C1 segment of cervical spinal cord (tissue), 14 donors: Measurements from ENCODE around the gene ZFP92.
A peak's percentile ranks its signal among the peaks of the same experiment; 100 is the strongest.
"Not testable (repeated sequence)": the region's sequence is repeated elsewhere in the genome, so short reads cannot be mapped to it uniquely, and the experiment has no call there.

ENCODE experiments used
- DNase-seq, 14 donors: peaks; one replicate each; lab custom pipeline; 2025; lab: John Stamatoyannopoulos, UW

Gene ZFP92, protein sequence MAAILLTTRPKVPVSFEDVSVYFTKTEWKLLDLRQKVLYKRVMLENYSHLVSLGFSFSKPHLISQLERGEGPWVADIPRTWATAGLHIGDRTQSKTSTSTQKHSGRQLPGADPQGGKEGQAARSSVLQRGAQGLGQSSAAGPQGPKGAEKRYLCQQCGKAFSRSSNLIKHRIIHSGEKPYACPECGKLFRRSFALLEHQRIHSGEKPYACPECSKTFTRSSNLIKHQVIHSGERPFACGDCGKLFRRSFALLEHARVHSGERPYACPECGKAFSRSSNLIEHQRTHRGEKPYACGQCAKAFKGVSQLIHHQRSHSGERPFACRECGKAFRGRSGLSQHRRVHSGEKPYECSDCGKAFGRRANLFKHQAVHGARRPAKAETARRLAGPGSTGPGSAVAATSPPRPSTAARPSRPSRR

GRCh38 chrX:153411255-153411987 is at the start of gene ZFP92:
Gene ZFP92 (plus strand): TSS chrX:153411472. CDS start chrX:153418323, 6,851 bp downstream.
- peak in 2 of 14 donors; percentile 2 to 29 for DNase-seq

DNA sequence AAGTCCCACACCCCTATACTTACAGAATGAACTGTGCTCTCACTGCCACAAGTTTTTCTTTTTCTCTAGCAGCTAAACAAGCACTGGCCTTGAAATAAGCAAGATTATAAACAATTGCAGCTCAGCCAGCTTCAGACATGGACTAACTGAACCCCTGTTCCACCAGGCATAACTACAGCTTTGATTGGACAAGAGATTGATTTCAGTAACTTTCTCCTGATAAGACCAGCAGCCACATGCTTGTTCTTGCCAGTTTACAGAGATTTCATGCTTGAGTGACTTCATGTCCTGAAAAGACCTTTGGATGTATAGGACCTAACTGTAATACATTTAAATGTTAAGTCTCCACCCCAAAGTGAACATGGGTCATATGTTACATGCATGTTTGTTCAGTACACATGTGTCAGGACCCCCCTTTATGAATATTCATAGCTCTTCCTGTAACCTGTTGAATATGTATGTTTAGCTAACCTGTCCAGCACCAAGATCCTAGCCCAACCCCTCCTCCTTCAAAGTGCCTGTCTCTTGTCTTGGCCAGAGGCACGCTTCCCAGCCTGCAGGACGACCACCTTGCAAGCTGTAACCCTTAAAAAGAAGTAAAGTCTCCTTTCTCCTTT is 49.4 kb upstream of the ZFP92 start:
- DNase-seq: no peak

- DNase-seq: no peak
Measured at GRCh38 chrX:153365670-153366069, 45.6 kb upstream of the ZFP92 start.

DNA sequence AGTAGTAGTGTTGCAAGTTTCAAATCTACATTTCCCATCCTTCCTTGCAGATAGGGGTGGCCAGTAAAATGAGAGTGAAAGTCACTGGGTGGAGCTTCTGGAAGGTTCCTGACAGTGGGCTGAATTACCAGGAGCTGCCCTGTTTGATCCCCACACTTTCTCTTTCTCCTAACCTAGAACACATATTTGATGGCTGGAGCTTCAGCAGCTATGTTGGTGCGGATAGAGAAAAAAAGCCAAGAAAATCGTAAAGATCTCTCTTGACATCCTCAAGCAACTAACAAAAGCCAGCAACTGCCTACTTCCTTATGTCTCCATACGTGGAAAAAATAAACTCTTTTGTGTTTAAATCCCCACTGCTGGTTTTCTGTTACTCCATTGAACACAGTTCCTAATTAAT is 45.2 kb upstream of the ZFP92 start:
- no peak for DNase-seq

GRCh38 chrX:153366878-153367538 is 44.3 kb upstream of the ZFP92 start:
- no peak for DNase-seq

DNA sequence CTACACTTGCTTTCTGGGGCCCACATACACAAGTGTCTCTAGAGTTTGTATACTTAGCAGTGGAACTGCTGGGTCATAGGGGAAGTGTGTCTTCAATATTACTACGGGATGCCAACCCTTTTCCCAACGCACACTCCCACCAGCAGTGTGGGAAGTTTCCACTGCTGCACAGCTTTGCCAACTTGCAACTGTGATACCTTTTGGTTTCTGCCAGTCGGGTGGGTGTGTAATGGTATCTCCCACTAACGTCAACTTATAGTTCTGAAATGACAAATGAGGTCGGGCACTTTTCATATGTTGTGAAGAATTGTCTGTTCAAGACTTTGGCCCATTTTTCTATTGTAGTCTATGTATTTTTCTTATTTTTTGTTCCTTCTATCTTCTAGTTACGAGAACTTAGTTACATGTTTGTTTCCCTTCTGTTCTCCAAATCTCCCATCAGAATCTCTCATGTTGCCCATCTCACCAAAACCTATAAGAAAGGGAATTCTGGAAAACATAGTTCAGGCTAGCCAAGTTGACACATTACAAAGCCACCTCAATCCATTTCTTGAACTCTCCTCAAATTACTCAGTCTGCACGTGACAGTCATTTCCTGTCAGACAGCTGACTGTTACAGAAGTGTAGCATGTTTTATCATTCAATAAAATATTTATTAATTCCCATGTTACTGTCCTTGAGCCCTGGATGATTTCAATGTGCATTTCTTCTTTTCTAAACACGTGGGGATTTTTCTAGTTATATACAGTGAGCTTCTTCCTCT is 40.8 kb upstream of the ZFP92 start:
- DNase-seq: no peak

DNA sequence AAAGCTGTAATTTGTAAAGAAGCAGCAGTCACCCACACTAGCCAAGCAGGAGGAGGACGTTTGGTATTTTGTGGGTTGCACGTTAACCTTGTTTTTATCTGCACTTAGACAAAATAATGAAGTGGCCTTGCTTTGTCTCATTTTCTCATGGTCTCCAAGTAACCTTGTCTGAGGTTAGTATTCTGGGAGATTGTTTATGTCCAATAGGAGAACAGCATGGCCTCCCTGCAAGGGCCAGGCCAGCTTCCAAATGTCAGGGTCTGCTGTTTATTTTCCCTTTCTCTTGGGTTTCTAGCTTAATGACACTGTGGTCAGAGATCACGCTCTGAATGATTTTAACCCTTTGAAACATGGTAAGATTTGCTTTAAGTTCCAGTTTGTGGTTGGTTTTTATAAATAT is 40.0 kb upstream of the ZFP92 start:
- no peak for DNase-seq

DNA sequence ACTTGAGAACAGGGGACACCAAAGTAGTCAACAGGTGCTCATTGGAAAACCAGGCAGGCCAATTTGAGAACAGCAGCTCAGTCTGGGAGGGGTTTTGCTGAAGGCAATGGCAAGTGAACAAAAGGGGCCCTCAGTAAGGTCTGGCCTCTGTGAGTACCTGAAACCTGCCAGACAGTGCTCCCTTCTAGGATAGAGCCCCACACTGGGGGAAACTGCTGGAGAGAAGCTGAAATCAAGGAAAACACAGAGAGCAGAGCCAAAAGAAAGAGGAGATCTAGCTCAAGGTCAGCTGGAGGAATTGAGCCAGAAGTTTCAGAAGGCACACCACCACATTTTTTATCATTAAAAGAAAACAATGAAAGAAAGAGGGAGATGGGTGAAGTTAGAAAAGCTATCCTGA is 38.3 kb upstream of the ZFP92 start:
- DNase-seq: no peak

DNA sequence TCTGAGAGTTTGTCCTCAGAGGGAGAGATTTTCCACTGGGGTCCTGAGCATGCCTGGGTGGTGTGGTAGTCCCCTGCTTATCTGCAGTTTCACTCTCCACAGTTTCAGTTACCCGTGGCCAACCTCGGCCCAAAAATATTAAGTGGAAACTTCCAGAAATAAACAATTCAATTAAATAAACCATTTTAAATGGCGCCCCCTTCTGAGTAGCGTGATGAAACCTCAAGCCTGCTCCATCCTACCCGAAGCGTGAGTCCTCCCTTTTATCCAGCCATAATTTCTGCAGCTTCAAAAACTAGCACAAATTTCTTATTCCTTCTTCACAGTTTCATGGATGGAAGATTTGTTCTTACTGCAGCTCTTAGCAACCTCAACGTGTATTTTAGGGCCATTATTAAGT is 36.8 kb upstream of the ZFP92 start:
- DNase-seq: no peak

DNA sequence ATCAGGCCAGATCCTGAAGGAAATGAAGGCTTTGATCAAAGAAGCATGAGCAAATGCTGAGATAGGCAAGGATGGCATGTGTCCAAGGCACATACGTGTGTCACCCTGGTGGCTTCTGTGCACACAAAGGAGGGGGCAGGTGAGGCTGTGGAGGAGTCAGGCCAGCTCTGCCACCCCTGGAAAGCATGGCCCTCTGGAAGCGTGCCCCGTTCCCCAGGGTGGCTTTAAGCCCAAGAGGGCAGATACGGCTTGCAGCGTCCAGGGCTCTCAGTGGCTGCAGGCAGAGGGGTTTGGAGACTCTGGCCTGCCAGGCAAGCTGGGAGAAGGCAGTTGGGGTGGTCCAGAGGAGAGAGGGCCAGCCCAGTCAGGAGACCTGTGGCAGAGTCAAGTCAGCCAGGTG is 35.7 kb upstream of the ZFP92 start:
- DNase-seq: no peak

DNA sequence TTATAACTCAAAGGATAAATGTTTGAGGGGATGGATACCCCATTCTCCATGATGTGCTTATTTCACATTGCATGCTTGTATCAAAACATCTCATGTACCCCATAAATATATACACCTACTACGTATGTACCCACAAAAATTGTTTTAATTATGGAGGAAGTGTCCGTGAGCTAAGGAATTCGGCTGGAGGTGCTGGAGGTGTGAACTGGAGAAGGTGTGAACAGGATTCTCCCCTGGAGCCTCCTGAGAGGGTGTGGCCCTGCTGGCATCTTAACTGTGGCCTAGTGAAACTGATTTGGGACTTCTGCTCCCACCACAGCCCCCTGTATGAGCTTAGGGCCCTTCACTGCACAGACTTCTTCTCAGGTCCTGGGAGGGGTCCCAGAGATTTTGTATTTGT is 33.5 kb upstream of the ZFP92 start:
- no peak for DNase-seq

- no peak for DNase-seq
Measured at GRCh38 chrX:153378607-153379006, 32.7 kb upstream of the ZFP92 start.

DNA sequence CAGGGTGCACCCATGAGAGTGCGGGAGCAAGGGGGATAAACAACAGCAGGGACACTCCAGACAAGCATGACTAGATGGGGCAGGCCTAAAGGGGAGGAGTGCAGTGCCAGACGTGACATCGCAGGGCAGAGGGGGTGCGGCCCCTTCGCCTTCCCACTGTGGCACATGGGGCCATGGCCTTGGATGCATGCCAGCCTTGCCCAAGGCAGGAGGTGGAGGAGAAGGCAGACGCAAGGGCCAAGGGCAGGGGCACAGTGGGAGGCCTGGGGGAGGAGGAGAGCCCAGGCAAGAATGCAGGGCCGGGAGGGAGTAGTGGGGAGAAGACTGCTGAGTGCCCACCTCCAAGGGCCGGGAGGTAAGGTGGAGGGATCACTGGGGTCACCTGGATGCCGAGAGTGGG is 31.8 kb upstream of the ZFP92 start:
- DNase-seq: no peak

DNA sequence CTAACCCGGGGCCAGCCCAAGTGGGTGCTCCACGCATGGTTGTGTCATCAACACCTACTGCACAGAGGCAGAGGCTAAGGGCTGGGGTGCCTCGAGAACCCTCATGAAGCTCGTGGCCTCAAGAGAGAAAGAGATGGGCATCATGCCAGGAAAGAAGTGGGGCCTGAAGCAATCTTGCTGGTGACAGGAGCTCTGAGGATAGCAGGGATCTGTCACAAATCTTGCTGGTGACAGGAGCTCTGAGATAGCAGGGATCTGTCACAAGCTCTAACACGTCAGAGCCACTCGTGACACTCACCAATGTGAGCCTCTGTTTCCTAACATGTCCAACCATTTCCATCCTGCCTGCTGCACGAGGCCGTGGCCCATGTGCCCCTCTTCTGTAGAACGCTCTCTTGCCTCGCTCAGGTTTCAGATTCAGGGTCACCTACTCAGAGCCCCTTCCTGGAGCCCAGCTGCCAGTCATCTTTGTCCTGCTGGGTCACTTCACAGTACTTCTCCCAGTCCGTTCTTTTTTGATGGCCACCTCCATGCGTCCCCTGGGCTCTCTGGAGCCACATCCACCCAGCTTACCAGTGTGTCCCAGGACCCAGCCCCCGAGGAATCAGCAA is 31.2 kb upstream of the ZFP92 start:
- no peak for DNase-seq

DNA sequence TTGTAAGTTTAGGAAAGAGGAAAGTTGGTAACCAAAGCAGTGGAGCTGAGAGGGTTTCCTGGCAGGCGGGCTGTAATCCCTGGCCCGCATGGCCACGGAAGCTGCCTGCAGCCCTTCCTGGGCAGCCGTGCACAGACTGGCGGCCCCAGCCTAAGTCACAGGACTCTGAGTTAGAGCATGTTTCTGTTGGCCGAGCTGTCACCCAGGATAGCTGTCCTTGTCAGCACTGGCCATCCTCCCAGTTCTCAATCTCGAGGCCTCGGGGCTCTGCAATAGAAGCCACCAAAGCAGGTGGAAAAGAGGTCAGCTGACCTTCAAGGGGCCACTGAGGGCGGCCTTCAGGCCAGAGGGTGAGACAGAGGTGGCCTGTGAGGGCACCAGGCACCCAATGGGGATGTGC is 30.6 kb upstream of the ZFP92 start:
- DNase-seq: peak in 1 of 14 donors; percentile 17

DNA sequence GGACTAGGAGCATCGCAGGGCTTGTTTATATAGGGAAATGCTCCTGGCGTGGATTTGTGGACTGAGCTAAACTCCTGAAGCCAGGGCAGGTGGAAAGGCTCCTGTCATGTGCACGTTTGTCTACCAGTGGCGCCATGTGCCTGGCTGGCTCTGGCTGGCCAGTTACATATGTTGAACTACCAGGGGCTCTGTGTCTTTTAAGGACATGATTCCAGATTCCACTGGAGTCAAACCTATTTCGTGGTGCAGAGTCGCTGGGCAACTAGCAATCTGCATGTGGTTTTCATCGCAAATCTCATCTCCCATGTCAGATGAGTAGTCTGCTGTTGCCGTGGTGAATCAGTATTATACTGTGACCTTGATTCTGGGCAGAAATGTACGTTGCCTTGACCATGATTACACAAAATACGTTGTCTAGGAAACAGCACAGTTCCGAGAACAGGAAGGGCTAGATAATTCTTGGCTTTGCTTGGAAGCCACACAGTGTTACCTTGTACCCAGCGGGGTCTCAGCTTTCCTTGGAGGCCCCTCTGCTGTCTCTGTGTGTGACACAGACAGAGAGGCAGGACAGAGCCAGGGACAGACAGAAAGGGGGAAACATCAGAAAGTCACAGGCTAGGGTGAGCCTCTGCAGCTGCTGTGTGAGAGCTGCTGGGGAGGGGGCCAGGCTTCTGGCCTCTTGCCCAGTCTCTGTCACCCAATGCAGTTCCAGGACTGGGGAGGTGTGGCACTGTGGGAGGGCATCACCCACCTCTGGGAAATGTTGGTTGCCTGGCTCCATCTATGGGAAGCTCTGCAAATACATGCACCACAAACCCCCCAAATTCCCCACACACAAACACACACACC is 29.4 kb upstream of the ZFP92 start:
- DNase-seq: peak in 8 of 14 donors; percentile 7 to 59 (median 30)

GRCh38 chrX:153382563-153383482 is 28.4 kb upstream of the ZFP92 start:
- no peak for DNase-seq

- no peak for DNase-seq
Measured at GRCh38 chrX:153384390-153384789, 26.9 kb upstream of the ZFP92 start.

- not testable (repeated sequence) for DNase-seq
Measured at GRCh38 chrX:153384973-153385372, 26.3 kb upstream of the ZFP92 start.
